RWPE2 (cell line): ENCODE measurements around the gene PACSIN3.

ENCODE experiments used
- ATAC-seq: fragments of 200-7000 bp; cut with Tn5 transposase; 3 replicates; pipeline ENCODE4 v1.9.1; 2021; ENCODE audit warnings: low read depth
- DNase-seq: peaks from one replicate; pipeline ENCODE4 v3.0.0-alpha.2; 2020; ENCODE audit warnings: low spot score
- H3K27ac ChIP-seq: fragments of 450-650 bp; 2 replicates; pipeline ENCODE4 v1.5.1; 2017; ENCODE audit warnings: mild to moderate bottlenecking; ENCODE audit not compliant: poor library complexity, severe bottlenecking
- H3K27me3 ChIP-seq: fragments of 250-450 bp; sonication (Bioruptor Pico); 2 replicates; pipeline ENCODE4 v1.5.1; 2021; ENCODE audit warnings: mild to moderate bottlenecking, moderate library complexity; ENCODE audit not compliant: insufficient read depth, poor library complexity, severe bottlenecking
- H3K36me3 ChIP-seq: fragments of 250-450 bp; sonication (Bioruptor Pico); 2 replicates; pipeline ENCODE4 v1.5.1; 2020; ENCODE audit warnings: low read depth, mild to moderate bottlenecking, moderate library complexity
- H3K4me1 ChIP-seq: fragments of 250-450 bp; sonication (Bioruptor Pico); 2 replicates; pipeline ENCODE4 v1.5.1; 2021; ENCODE audit warnings: mild to moderate bottlenecking, moderate library complexity; ENCODE audit not compliant: insufficient read depth, poor library complexity, severe bottlenecking
- H3K4me3 ChIP-seq: fragments of 250-450 bp; sonication (Bioruptor Pico); 2 replicates; pipeline ENCODE4 v1.5.1; 2021; ENCODE audit warnings: mild to moderate bottlenecking, moderate library complexity; ENCODE audit not compliant: severe bottlenecking
- H3K9me3 ChIP-seq: fragments of 250-450 bp; sonication (Bioruptor Pico); 2 replicates; pipeline ENCODE4 v1.5.1; 2021; ENCODE audit warnings: mild to moderate bottlenecking, moderate library complexity; ENCODE audit not compliant: severe bottlenecking
- TF ChIP-seq, protein P1 (sequence below): fragments of 450-650 bp; IDR thresholded peaks from one replicate; pipeline ENCODE4 v1.5.1; 2017; ENCODE audit warnings: mild to moderate bottlenecking, moderate library complexity; ENCODE audit not compliant: poor library complexity, severe bottlenecking

The PACSIN3 gene

DNA sequence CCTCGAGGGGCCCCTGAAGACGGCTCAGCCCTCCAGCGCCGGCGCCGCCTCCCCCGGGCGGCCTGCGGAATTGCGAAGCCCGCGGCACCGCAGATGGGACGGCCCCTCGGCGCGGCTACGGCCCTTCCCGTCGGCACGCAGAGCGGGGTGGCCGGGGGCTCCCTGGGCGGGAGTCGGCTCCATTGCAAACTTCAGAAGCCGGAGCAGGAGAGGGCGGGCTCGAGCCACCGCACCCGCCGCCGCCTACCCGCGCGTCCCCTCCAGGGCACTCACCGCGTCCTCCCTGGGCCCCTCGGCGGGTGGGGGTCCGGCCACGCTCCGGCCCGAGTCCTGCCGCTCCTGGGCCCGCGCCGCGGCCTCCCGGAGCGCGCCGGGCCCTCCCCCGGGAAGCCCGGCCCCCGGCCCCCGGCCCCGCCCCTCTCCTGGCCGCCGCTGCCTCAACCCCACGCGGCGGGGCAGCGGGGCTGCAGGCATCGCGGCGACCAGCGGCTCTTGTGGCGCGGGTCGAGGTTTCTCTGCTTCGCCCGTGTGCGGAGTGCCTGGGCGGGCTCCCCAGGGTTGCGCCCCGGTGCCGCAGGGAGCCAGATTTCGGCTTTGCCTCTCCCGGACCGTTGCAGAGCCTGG is at the start of gene PACSIN3:
PACSIN3 (minus strand) TSS at position 359 of the 624 bp plus-strand sequence. CDS start 3,707 bp downstream, outside the sequence.
- ATAC-seq (peak; percentile 36), DNase-seq (peak; percentile 51)
- H3K36me3 ChIP-seq, result 0 out of 2 replicates have a peak, but pooled peaks cover 3% of the 10 kb centered on the region
- H3K4me1 ChIP-seq, result peaks cover 15% of the 10 kb centered on the region
- no peaks in the 10 kb centered on the region for H3K27me3 ChIP-seq
- TF ChIP-seq, protein P1, sequence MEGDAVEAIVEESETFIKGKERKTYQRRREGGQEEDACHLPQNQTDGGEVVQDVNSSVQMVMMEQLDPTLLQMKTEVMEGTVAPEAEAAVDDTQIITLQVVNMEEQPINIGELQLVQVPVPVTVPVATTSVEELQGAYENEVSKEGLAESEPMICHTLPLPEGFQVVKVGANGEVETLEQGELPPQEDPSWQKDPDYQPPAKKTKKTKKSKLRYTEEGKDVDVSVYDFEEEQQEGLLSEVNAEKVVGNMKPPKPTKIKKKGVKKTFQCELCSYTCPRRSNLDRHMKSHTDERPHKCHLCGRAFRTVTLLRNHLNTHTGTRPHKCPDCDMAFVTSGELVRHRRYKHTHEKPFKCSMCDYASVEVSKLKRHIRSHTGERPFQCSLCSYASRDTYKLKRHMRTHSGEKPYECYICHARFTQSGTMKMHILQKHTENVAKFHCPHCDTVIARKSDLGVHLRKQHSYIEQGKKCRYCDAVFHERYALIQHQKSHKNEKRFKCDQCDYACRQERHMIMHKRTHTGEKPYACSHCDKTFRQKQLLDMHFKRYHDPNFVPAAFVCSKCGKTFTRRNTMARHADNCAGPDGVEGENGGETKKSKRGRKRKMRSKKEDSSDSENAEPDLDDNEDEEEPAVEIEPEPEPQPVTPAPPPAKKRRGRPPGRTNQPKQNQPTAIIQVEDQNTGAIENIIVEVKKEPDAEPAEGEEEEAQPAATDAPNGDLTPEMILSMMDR, result no peak
- peak within 1 kb of the TSS; percentile 91 for H3K27ac ChIP-seq
- peak within 1 kb of the TSS; percentile 54 for H3K4me3 ChIP-seq
- H3K9me3 ChIP-seq, result no peaks in the 10 kb centered on the region

DNA sequence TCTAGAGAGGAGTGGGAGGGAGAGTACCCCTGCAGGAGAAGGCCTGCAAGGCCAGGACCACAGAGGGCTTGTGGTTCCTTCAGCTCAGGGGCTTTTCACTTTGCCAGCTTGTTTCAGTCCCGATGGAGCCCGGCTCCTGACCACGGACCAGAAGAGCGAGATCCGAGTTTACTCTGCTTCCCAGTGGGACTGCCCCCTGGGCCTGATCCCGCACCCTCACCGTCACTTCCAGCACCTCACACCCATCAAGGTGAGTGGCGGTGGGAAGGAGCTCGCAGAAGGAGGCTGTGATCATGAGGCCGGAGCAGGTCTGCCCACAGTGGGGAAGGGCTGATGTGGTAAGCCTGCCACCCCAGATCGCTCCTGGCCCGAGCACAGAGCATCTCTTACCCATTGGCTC is 48.9 kb upstream of the PACSIN3 start:
- ATAC-seq, result no peak
- H3K27me3 ChIP-seq, result no peaks in the 10 kb centered on the region
- H3K27ac ChIP-seq, result peak overlapping the region; percentile 71
- peaks cover 75% of the 10 kb centered on the region for H3K36me3 ChIP-seq
- no peak overlapping the region for H3K4me3 ChIP-seq
- peaks cover 9% of the 10 kb centered on the region for H3K4me1 ChIP-seq
- TF ChIP-seq, protein P1, result no peak
- no peaks in the 10 kb centered on the region for H3K9me3 ChIP-seq
- DNase-seq, result no peak

DNA sequence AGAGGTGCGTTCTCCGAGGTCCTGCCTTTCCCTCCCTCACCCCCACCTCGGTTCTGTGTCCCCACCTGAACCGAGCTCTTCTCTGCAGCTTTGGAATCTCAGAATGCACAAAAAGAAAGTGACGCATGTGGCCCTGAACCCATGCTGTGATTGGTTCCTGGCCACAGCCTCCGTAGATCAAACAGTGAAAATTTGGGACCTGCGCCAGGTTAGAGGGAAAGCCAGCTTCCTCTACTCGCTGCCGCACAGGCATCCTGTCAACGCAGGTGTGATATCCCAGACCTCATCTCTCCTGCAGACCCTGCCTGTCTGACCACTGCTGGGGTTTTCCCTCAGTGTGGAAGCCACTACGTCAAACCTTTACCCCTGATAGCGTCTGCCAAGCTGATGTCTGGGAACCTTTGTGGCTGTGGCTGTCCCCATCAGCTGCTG is 48.5 kb upstream of the PACSIN3 start:
- ATAC-seq (no peak), DNase-seq (no peak)
- Histone ChIP-seq H3K9me3 (no peaks in the 10 kb centered on the region), H3K36me3 (peaks cover 74% of the 10 kb centered on the region), H3K4me1 (peaks cover 9% of the 10 kb centered on the region), H3K27ac (peak overlapping the region; percentile 71), H3K27me3 (no peaks in the 10 kb centered on the region), H3K4me3 (no peak overlapping the region)
- TF ChIP-seq, protein P1, result no peak

DNA sequence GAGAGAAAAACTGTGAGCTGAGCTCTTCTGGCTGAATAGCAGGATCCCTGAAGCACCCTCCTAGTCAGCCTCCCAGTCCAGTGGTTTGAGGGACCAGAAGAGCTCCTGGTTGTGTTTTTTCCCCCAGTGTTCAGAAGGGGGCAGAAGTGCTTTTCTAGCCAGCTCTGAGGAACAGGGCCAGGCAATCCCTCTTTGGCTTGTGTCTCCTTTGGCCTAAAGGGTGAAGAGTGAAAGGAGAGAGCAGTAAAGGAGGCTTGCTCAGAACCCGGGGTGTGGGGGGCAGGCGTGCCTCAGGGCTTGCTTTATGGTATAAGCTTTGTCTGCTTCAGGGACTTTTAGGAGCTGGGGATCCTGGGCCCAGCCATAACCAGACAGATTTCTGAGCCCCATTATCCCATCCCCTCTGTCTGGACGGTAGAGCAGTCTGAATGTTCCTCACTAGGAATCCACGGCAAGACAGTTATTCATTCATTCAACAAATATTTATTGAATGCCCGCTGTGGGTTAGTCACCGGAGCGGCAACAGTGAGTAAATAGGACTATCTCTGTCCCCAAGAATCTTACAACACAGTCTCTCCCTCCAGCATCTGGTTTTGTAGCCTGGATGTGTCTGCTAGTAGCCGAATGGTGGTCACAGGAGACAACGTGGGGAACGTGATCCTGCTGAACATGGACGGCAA is 47.9 kb upstream of the PACSIN3 start:
- Histone ChIP-seq H3K4me1 (peaks cover 9% of the 10 kb centered on the region), H3K27ac (peak overlapping the region; percentile 71), H3K27me3 (no peaks in the 10 kb centered on the region), H3K9me3 (no peaks in the 10 kb centered on the region), H3K4me3 (no peak overlapping the region), H3K36me3 (peaks cover 74% of the 10 kb centered on the region)
- ATAC-seq, result peak; percentile 79
- DNase-seq, result no peak
- TF ChIP-seq, protein P1, result peak; percentile 30

DNA sequence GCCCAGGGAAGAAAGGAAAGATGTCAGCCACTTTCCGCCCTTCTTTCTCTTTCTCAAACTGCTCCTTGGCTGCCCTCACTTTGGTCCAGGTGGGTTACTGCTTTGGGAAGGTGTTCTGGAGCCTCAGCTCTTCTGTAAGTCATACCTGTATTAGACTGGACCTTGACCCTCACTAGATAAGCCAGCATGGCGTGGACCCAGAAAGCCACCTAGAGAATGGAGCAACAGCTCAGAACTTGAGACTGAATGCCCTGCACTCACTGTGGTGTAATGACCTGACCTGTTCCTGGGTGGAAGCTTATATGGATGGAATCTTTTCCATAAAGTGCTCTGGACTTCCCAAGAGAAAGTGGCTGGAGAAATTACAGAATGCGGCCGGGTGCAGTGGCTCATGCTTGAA is 46.8 kb upstream of the PACSIN3 start:
- Histone ChIP-seq H3K27me3 (no peaks in the 10 kb centered on the region), H3K4me3 (no peak overlapping the region), H3K4me1 (peaks cover 9% of the 10 kb centered on the region), H3K27ac (peak overlapping the region; percentile 71), H3K9me3 (no peaks in the 10 kb centered on the region), H3K36me3 (peaks cover 77% of the 10 kb centered on the region)
- no peak for ATAC-seq
- no peak for DNase-seq
- TF ChIP-seq, protein P1, result no peak
